GM12892 (cell line): Measurements from ENCODE around the gene FGG.

ENCODE experiments used
- DNase-seq: peaks from one replicate; pipeline ENCODE4 v3.0.0; 2011; ENCODE audit not compliant: insufficient read length
- FAIRE-seq: peaks from 2 replicates; lab custom pipeline; 2011; peaks lifted over from hg19 to GRCh38; lab: Jason Lieb, UNC
- POLR2A ChIP-seq: IDR thresholded peaks from 2 replicates; pipeline ENCODE4 v1.6.1; 2011; ENCODE audit warnings: low read depth, low read length, control low read depth
- POLR2AphosphoS5 ChIP-seq: IDR thresholded peaks from 2 replicates; pipeline ENCODE4 v1.6.1; 2011; ENCODE audit warnings: low read depth, low read length, control low read depth
- TAF1 ChIP-seq: IDR thresholded peaks from 2 replicates; pipeline ENCODE4 v1.6.1; 2011; ENCODE audit warnings: low read depth, mild to moderate bottlenecking, control low read depth, low read length, borderline replicate concordance

The FGG gene

DNA sequence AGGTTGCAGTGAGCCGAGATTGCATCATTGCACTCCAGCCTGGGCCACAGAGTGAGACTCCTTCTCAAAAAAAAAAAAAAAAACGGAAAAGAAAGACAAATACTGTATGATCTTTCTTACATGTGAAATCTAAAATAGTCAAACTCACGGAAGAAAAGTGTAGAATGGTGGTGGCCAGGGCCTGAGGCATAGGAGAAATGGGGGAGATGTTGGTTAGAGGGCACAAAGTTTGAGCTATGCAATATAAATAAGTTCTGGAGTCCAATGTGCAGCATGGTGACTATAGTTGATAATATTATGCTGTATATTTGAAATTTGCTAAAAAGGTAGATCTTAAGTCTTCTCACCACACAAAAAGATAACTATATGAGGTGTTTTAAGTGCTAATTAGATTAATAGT lies 20.6 kb downstream of the FGG start:
- TF ChIP-seq POLR2AphosphoS5 (no peak), TAF1 (no peak), POLR2A (no peak)
- DNase-seq (no peak), FAIRE-seq (no peak)

GRCh38 chr4:154590329-154591006 lies 22.0 kb downstream of the FGG start, which contains the start of gene FGA:
FGA (minus strand) TSS chr4:154590742; CDS start chr4:154590687, 55 bp downstream.
- FAIRE-seq (no peak), DNase-seq (no peak)
- TF ChIP-seq POLR2A (no peak), TAF1 (no peak), POLR2AphosphoS5 (no peak)

DNA sequence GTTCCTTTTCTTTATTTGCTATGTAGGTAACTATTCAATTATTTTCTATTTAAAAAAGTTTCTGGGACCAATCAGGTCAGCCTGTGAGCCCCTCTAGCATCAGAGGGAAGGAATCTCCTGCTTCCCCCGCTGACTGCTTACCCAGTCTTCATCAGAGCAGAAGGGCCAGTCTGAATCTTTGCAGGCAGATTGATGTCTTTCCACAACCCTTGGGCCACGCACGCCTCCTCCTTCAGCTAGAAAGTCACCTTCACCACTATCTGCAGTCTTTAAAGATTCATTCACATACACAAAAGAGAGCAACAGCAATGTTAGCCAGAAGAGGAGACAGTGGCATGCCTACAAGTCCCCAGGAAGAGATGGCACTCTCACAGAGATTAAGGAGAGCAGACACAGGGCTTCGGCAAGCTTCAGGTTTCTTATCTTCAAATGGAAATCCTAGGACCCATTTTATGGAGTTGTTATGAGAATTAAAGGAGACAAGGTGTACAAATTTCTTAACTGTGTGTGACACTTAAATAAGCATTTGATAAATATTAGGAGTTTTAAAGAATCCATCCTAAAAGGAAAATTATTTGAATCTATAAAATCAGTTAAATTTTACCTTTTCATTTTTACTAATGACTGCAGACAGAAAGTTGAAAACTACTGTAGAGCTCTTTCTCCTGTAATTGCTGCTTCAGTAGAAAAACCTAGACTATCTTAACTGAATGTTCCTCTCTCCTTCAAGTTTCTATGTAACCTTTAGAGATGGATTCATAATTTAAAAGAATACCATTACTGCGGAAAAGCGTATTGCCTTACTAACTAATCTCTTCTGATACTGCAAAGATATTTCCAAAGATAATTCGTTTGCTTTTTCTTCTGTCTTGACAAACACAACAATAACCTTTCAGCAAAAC lies 22.9 kb downstream of the FGG start:
- TF ChIP-seq TAF1 (no peak), POLR2A (no peak), POLR2AphosphoS5 (no peak)
- FAIRE-seq (no peak), DNase-seq (no peak)

GRCh38 chr4:154588198-154588597 lies 24.3 kb downstream of the FGG start:
- FAIRE-seq = no peak
- TF ChIP-seq POLR2AphosphoS5 = no peak
- no peak for TF ChIP-seq TAF1
- TF ChIP-seq POLR2A = no peak
- no peak for DNase-seq

GRCh38 chr4:154586296-154587033 lies 26.0 kb downstream of the FGG start:
- no peak for TF ChIP-seq POLR2AphosphoS5
- no peak for TF ChIP-seq TAF1
- no peak for TF ChIP-seq POLR2A
- FAIRE-seq (no peak), DNase-seq (no peak)

DNA sequence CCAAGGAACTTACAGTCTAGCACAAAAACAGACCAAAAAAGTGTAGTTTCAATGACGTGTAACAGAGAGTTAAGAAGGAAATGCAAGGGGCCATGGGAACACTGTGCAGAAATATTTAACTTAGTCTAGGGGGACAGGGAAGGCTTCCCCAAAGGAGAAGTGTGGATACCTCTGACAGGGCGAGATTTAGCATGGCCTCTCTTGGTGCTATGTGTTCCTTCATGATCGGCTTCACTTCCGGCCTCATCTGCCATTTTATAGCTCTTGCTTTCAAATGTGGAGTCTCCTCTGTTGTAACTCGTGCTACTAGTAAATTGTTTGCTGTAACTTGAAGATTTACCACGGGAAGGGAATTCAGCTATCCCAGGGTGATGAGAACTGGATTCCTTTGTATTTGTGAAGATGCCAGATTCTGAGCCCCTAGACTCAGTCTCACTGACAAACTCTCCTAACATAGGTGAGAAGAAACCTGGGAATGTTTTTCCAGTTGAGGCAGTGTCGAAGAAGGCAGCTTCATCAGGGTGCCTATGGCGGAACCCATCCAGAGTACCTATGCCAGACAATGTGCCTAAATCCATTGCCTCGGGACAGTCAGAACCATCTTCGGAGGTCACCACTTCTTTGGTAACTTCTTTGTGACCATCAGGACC lies 27.0 kb downstream of the FGG start:
- no peak for FAIRE-seq
- TF ChIP-seq POLR2AphosphoS5 (no peak), POLR2A (no peak), TAF1 (no peak)
- no peak for DNase-seq

- DNase-seq (no peak), FAIRE-seq (no peak)
- TF ChIP-seq TAF1 (no peak), POLR2A (no peak), POLR2AphosphoS5 (no peak)
Observed at GRCh38 chr4:154584259-154584658, 28.2 kb downstream of the FGG start.

GRCh38 chr4:154583677-154584076 lies 28.8 kb downstream of the FGG start:
- DNase-seq = no peak
- TF ChIP-seq POLR2A = no peak
- no peak for TF ChIP-seq POLR2AphosphoS5
- no peak for TF ChIP-seq TAF1
- no peak for FAIRE-seq

- TF ChIP-seq TAF1 (no peak), POLR2A (no peak), POLR2AphosphoS5 (no peak)
- no peak for FAIRE-seq
- no peak for DNase-seq
Observed at GRCh38 chr4:154583230-154583629, 29.2 kb downstream of the FGG start.

DNA sequence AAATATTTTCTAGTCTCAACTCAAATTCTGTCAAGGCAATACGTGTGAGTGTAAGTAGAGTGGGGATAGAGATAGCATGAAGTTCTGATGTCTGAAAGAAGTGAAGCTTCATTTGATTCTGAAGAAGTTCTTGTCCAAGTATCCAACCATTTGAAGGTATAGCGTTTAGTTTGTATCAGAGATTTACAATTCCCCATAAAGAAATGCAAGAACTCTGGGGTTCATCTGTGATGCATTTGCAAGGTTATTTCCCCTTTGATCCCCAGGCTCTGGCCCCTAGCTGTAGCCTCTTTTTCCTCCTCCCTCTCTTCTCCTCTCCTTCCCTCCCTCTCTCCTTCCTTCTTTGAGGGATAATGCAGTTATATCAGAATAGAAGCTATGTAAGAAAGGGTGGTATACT lies 29.7 kb downstream of the FGG start:
- no peak for DNase-seq
- TF ChIP-seq POLR2AphosphoS5 (no peak), TAF1 (no peak), POLR2A (no peak)
- FAIRE-seq = no peak
